ENCODE measurements around the gene C16orf54.

Gene C16orf54

DNA sequence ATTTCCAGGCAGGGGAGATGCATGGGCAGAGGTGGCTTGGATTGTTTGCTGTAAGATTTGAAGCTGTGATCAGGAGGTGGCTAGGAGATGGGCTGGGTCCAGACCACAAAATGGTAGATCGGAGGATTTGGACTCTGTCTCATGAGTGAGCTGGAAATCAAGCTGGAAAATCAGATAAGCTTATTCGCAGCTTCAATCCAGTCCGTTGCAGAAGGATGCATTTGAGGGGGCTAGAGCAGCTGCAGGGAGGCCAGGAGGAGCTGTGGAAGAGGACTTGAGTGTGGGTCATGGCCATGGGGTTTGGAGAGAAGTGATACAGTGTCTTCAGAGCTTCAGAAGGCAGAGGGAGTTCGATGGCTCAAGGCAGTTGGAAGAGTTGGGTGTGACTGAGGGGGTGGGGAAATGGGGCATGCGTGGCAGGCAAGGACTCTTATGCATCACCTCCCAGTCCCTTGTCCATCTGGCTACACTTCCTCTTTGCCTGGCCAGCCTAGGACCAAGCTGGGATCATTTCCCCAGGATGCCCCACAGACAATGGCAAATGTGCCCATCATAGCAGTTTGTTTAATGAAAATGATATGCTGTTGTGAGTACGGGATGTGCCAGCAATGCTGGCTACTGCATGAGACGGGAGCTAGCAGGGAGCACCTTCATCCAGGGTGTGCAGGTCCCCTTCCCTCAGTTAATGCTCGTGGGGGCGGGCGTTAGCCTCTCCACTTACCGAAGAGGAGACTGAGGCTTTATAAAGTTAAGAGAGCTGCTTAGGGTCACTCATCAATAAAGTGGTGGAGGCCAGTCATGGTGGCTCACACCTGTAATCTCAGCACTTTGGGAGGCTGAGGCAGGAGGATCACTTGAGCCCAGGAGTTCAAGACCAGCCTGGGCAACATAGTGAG lies 46.2 kb downstream of the C16orf54 start:
- TF ChIP-seq GATA3 (IDR thresholded peaks at IDR 0.05; ENCODE audit: low read depth, low read length) (no peak), GATA2 (IDR thresholded peaks at IDR 0.05; ENCODE audit: low read depth, low read length) (no peak)

DNA sequence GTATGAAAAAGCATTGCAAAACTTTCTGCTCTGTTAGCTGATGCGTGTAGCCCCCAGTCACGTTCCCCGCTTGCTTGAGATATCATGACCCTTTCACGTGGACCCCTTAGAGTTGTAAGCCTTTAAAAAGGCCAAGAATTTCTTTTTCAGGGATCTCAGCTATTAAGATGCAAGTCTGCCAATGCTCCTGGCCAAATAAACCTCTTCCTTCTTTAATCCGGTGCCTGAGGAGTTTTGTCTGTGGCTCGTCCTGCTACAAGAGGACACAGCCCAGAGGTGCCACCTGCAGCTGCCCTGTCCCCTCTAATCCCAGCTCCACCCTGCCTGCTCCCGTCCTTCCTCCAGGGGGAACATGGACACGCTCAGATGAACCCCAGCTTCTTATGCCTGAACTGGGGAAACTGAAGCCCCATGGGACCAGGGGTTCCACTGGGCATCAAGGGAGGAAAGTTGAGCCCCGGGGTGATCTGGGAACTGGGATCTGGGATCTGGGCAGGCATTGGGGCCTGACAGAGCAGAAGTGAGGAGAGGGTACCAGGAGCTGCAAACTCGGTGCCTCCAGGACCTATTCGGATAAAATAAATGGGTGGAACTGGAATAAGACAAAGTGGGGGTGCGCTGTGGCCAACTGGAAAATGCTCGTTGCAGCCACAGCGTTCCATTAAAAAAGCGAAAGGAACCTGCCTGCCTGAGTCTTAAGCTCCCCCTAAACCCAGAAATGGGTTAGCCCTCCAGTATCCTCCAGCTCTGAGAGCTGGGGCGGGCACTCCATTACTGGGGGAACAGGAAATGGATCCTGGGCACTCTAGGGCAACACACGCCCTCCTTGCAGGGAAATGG lies 47.1 kb downstream of the C16orf54 start:
- TF ChIP-seq GATA3 (IDR thresholded peaks at IDR 0.05; ENCODE audit: low read depth, low read length): no peak
- no peak for TF ChIP-seq GATA2 (IDR thresholded peaks at IDR 0.05; ENCODE audit: low read depth, low read length)

DNA sequence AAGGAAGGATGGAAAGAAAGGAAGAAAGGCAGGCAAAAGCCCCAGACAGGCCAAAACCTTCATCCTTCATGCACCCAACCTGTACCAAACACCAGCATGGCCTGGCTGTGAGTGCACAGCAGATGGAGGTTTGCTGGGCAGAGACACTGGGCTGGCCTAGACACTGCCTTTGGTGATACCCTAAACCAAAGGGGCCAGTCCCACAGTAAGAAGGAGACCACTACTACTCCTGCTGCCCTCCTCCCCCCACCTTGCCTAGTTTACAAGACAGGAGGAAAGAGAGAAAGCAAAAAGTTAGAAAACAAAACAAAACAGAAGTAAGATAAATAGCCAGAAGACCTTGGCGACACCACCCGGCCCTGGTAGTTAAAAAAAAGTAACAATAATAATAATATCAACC lies 47.7 kb downstream of the C16orf54 start:
- no peak for TF ChIP-seq GATA3 (IDR thresholded peaks at IDR 0.05; ENCODE audit: low read depth, low read length)

DNA sequence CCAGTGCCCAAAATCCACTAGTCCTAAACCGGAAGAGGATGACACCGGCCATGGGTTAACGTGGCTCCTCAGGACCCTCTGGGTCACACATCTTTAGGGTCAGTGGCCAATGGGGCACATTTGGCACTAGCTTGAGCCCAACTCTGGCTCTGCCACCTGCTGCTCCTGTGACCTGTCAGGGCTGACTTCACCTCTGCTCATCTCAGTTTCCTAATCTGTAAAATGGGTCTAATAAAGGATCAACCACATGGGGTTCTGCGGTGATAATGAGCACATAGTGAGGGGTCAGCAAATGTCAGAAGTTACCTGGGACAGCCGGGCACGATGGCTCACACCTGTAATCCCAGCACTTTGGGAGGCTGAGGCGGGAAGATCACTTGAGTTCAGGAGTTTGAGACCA lies 48.4 kb downstream of the C16orf54 start:
- TF ChIP-seq GATA2 (IDR thresholded peaks at IDR 0.05; ENCODE audit: low read depth, low read length) (no peak), GATA3 (IDR thresholded peaks at IDR 0.05; ENCODE audit: low read depth, low read length) (no peak)

DNA sequence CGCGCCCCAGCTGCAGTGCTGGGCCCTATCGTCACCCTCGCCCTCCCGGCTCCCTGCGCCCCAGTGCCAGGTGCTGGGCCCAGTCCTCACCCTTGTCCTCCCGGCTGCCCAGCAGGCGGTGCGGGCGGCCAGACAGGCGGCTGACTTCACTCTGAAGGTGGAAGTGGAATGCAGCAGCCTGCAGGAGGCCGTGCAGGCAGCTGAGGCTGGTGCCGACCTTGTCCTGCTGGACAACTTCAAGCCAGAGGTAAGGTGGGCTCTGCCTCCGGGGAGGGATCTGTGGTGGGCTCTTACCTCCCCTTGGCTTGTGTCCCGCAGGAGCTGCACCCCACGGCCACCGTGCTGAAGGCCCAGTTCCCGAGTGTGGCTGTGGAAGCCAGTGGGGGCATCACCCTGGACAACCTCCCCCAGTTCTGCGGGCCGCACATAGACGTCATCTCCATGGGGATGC lies 48.9 kb downstream of the C16orf54 start:
- TF ChIP-seq GATA3 (IDR thresholded peaks at IDR 0.05; ENCODE audit: low read depth, low read length): no peak
- TF ChIP-seq GATA2 (IDR thresholded peaks at IDR 0.05; ENCODE audit: low read depth, low read length): no peak

DNA sequence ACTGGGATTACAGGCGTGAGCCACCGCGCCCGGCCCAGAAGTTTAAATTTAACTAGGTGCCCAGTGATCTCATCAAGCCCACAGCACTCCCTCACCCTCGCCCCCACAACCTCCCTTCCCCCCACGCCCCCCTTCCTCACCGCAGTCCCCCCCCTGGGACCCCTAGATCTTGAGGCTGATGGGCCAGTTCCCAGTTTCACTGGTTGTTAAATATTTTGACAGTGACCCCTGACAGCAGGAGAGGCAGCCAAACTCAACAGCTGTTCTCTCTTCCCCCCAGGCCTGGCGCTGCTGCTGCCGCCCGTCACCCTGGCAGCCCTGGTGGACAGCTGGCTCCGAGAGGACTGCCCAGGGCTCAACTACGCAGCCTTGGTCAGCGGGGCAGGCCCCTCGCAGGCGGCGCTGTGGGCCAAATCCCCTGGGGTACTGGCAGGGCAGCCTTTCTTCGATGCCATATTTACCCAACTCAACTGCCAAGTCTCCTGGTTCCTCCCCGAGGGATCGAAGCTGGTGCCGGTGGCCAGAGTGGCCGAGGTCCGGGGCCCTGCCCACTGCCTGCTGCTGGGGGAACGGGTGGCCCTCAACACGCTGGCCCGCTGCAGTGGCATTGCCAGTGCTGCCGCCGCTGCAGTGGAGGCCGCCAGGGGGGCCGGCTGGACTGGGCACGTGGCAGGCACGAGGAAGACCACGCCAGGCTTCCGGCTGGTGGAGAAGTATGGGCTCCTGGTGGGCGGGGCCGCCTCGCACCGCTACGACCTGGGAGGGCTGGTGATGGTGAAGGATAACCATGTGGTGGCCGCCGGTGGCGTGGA lies 51.2 kb downstream of the C16orf54 start:
- TF ChIP-seq GATA2 (IDR thresholded peaks at IDR 0.05; ENCODE audit: low read depth, low read length) (no peak), GATA3 (IDR thresholded peaks at IDR 0.05; ENCODE audit: low read depth, low read length) (no peak)

Measured in SH-SY5Y (cell line).